Articular chondrocyte of knee joint (primary cell): ENCODE results near the gene VEPH1. TPM values are rescaled to one million over a fixed set of nuclear protein-coding genes. Genes with fewer than 3 reads are reported as not detected.

Source experiments
- total RNA-seq: library from RNA; depleted of rRNA; stranded (reverse); fragments of >200 nt; gene quantifications from 2 replicates; pipeline ENCODE4 v1.2.3, GENCODE V29; 2012

VEPH1 gene
- total RNA-seq = 22.5 and 55.6 TPM in 2 replicates

GRCh38 chr3:157502916-157503595 is at the start of gene VEPH1:
Gene VEPH1, minus strand, starts transcription at chr3:157503416. Its CDS starts 8,067 bp downstream, at chr3:157495349.

GRCh38 chr3:157436583-157437291 is 66.5 kb downstream of the VEPH1 start, which contains the start of gene PTX3:
Gene PTX3, plus strand, starts transcription at chr3:157436850. Its CDS starts 84 bp downstream, at chr3:157436934.

Other genes starting within 250 kb of the VEPH1 start
- 174 and 549 TPM in 2 replicates for gene PTX3, start 66.6 kb downstream of the VEPH1 start, total RNA-seq